HepG2 (cell line): ENCODE data around the gene DENND5A. TPM values are rescaled to one million over a fixed set of nuclear protein-coding genes. Genes with fewer than 3 reads are reported as not detected.

Experiments
- ATAC-seq: fragments of 200-7000 bp; cut with Tn5 transposase; 3 replicates; pipeline ENCODE4 v1.9.1; 2020; ENCODE audit warnings: mild to moderate bottlenecking, moderate library complexity
- BruUV-seq: library from RNA; stranded (reverse); fragments of 400-500 nt; replicated peaks from 2 replicates; lab custom pipeline; 2021; lab: Mats Ljungman, UMichigan
- CTCF ChIA-PET: fragments of 300-600 bp; formaldehyde crosslinking; extraction: SDS; loops from one replicate; lab custom pipeline; 2021; ENCODE audit warnings: low total read pairs, inconsistent platforms, low intra/inter-chr PET ratio; lab: Yijun Ruan, JAX
- POLR2A ChIA-PET: fragments of 350-600 bp; sonication (Branson Sonifier 250); formaldehyde crosslinking; loops from one replicate; lab custom pipeline; 2020; ENCODE audit warnings: antibody characterized with exemption, inconsistent platforms; lab: Yijun Ruan, JAX
- DNase-seq: peaks from one replicate; pipeline ENCODE4 v3.0.0-alpha.2; 2015; ENCODE audit warnings: low spot score
- FAIRE-seq: peaks from 3 replicates; lab custom pipeline; 2011; peaks lifted over from hg19 to GRCh38; lab: Jason Lieb, UNC
- H2AFZ ChIP-seq: one replicate; pipeline ENCODE4 v1.6.1; 2011; ENCODE audit warnings: low read length, inconsistent platforms
- H3K27ac ChIP-seq: fragments of 300-600 bp; 3 replicates; pipeline ENCODE4 v1.8.0; 2011; ENCODE audit warnings: mixed run types, mild to moderate bottlenecking, mixed read lengths, low read length, inconsistent platforms; ENCODE audit not compliant: insufficient read depth; ENCODE audit errors: extremely low read length
- H3K27me3 ChIP-seq, 2 experiments: fragments of 200-600 bp in 1 of 2; 2 replicates in 1 of 2; 3 replicates in 1 of 2; pipeline versions ENCODE4 v1.6.0 to v1.8.0; 2011; ENCODE audit warnings: low read length in 2 of 2, mild to moderate bottlenecking in 2 of 2, moderate library complexity in 2 of 2, inconsistent platforms in 1 of 2; ENCODE audit not compliant: insufficient read depth in 2 of 2, control insufficient read depth in 1 of 2
- H3K36me3 ChIP-seq, 2 experiments: fragments of 200-600 bp in 1 of 2; replicated peaks in 1 of 2; 2 replicates in 1 of 2; 3 replicates in 1 of 2; pipeline versions ENCODE4 v1.5.1 to v1.8.0; 2011; ENCODE audit warnings: low read length in 2 of 2, inconsistent platforms in 1 of 2; ENCODE audit not compliant: insufficient read depth in 2 of 2, control insufficient read depth in 1 of 2
- H3K4me1 ChIP-seq: 2 replicates; pipeline ENCODE4 v1.5.1; 2012; ENCODE audit warnings: low read length, inconsistent platforms; ENCODE audit not compliant: insufficient read depth
- H3K4me2 ChIP-seq: 2 replicates; pipeline ENCODE4 v1.6.0; 2011; ENCODE audit warnings: low read depth, low read length, inconsistent platforms
- H3K4me3 ChIP-seq, 3 experiments: fragments of 200-600 bp in 1 of 3; sonication (generic), shearing (Covaris generic) in 1 of 3; replicated peaks in 1 of 3; 2 replicates each; pipeline ENCODE4 v1.5.1; 2011 to 2016; ENCODE audit warnings: low read length in 3 of 3, inconsistent platforms in 2 of 3, low read depth in 2 of 3, mild to moderate bottlenecking in 2 of 3, control low read depth in 1 of 3, mixed read lengths in 1 of 3; ENCODE audit not compliant: insufficient read depth in 1 of 3
- H3K79me2 ChIP-seq: one replicate; pipeline ENCODE4 v1.6.1; 2011; ENCODE audit warnings: low read length, inconsistent platforms; ENCODE audit not compliant: insufficient read depth
- H3K9ac ChIP-seq: 2 replicates; pipeline ENCODE4 v1.6.0; 2011; ENCODE audit warnings: mild to moderate bottlenecking, low read depth, low read length, inconsistent platforms; ENCODE audit not compliant: insufficient read depth
- H3K9me3 ChIP-seq: 2 replicates; pipeline ENCODE4 v1.5.1; 2012; ENCODE audit warnings: mild to moderate bottlenecking, low read length
- H4K20me1 ChIP-seq: 2 replicates; pipeline ENCODE4 v1.6.0; 2011; ENCODE audit warnings: inconsistent platforms, mild to moderate bottlenecking, low read length, moderate library complexity; ENCODE audit not compliant: insufficient read depth
- FOSL2 ChIP-seq: sonication (generic); formaldehyde crosslinking; IDR thresholded peaks from 2 replicates; pipeline ENCODE4 v1.4.0; 2020; ENCODE audit warnings: missing genetic modification reagents
- HDAC1 ChIP-seq: sonication (generic); formaldehyde crosslinking; IDR thresholded peaks from 2 replicates; pipeline ENCODE4 v1.5.1; 2020; ENCODE audit warnings: mild to moderate bottlenecking, missing genetic modification reagents
- KLF9 ChIP-seq: IDR thresholded peaks from 2 replicates; pipeline ENCODE4 v1.6.1; 2016; ENCODE audit warnings: low read depth
- ZNF644 ChIP-seq: IDR thresholded peaks from 2 replicates; pipeline ENCODE4 v1.6.1; 2016; ENCODE audit warnings: low read depth
- WGBS: methylation state at CpG from one replicate; pipeline ENCODE4 v1.1.6; 2017; ENCODE audit warnings: low lambda C conversion rate; 5-methylcytosine and 5-hydroxymethylcytosine counted together
- in situ Hi-C: cut with HindIII; loops from 2 replicates; pipeline ENCODE4 v1.10.0; 2017; ENCODE audit warnings: low pct_unique_long_range_greater_than_20kb; ENCODE audit not compliant: extremely low pct_ligation_motif_present
- intact Hi-C: fragments of 100-400 bp; cut with micrococcal nuclease; formaldehyde crosslinking; loops from one replicate; pipeline ENCODE4 v1.10.0; 2022; ENCODE audit not compliant: unreplicated experiment
- polyA plus RNA-seq, 8 experiments: library from polyadenylated mRNA; depleted of rRNA in 3 of 8; stranded (reverse) in 7 of 8; unstranded in 1 of 8; fragments of >200 nt; fragmentation: Illumina TruSeq in 4 of 8; extraction: Trizol in 4 of 8; gene quantifications; 2 replicates each; pipeline versions ENCODE4 v1.2.1 to v1.2.3, GENCODE V29; 2011 to 2016; ENCODE audit warnings: low read depth in 4 of 8, missing spikeins in 1 of 8, mixed read lengths in 1 of 8; ENCODE audit not compliant: insufficient read depth in 1 of 8
- total RNA-seq, 5 experiments: library from RNA; depleted of rRNA; stranded (reverse); fragments of >200 nt; fragmentation: Illumina TruSeq; extraction: Trizol; gene quantifications; 2 replicates each; pipeline ENCODE4 v1.2.3, GENCODE V29; 2016; ENCODE audit warnings: low read depth in 1 of 5

The DENND5A gene
- total and polyA plus RNA-seq, 2 of the 13 experiments (the other 11 are each of a cell fraction or from before 2014, with no cell fraction given), result 63.3 to 145 TPM

GRCh38 chr11:9219572-9219971 is 45.6 kb downstream of the DENND5A start (continued):
- no peak for TF ChIP-seq ZNF644

GRCh38 chr11:9219115-9219514 is 46.0 kb downstream of the DENND5A start:
- ATAC-seq (no peak), DNase-seq (no peak), FAIRE-seq (no peak)
- H3K9me3 ChIP-seq, result no peaks in the 10 kb centered on the region
- H2AFZ ChIP-seq, result no peak overlapping the region
- no peak overlapping the region for H3K9ac ChIP-seq
- intact Hi-C loops, result no loop called here
- in situ Hi-C loops, result no loop called here
- BruUV-seq, result no TSS peak
- TF ChIP-seq HDAC1, result no peak
- no peak overlapping the region for H3K4me2 ChIP-seq
- H3K27ac ChIP-seq, result no peak overlapping the region
- CTCF ChIA-PET, result no interaction called here
- whole genome bisulfite sequencing, result 98% methylated on average over 2 of the region's 2 CpGs
- peaks cover 17% of the 10 kb centered on the region for H3K4me1 ChIP-seq
- H4K20me1 ChIP-seq, result peaks cover 14% of the 10 kb centered on the region
- POLR2A ChIA-PET, result no interaction called here
- H3K27me3 ChIP-seq, result no peaks in the 10 kb centered on the region
- H3K79me2 ChIP-seq, result peaks cover 76% of the 10 kb centered on the region
- no peaks in the 10 kb centered on the region for H3K36me3 ChIP-seq
- no peak overlapping the region for H3K4me3 ChIP-seq

GRCh38 chr11:9214765-9215164 is 50.4 kb downstream of the DENND5A start:
- TF ChIP-seq FOSL2, result 0 out of 2 replicates have a peak, but pooled peaks have one; percentile 33
- no peak for TF ChIP-seq KLF9 (CRISPR knock-in tag)
- in situ Hi-C loops, result no loop called here
- H2AFZ ChIP-seq, result no peak overlapping the region
- DNase-seq, result no peak
- FAIRE-seq, result no peak
- H3K4me2 ChIP-seq, result no peak overlapping the region
- ATAC-seq, result no peak
- H3K9ac ChIP-seq, result no peak overlapping the region
- peaks cover 32% of the 10 kb centered on the region for H3K4me1 ChIP-seq
- WGBS, result 92% methylated on average over 5 of the region's 5 CpGs
- H3K4me3 ChIP-seq, result no peak overlapping the region
- H4K20me1 ChIP-seq, result 0 out of 2 replicates have a peak, but pooled peaks cover 12% of the 10 kb centered on the region
- H3K9me3 ChIP-seq, result no peaks in the 10 kb centered on the region
- ChIA-PET POLR2A (no interaction called here), CTCF (no interaction called here)
- no peaks in the 10 kb centered on the region for H3K36me3 ChIP-seq
- peaks cover 88% of the 10 kb centered on the region for H3K79me2 ChIP-seq
- intact Hi-C loops, result no loop called here
- H3K27ac ChIP-seq, result no peak overlapping the region
- BruUV-seq, result no TSS peak
- no peaks in the 10 kb centered on the region for H3K27me3 ChIP-seq
